ENCODE results near the gene NPDC1.

The NPDC1 gene

GRCh38 chr9:137046088-137046787, at the start of gene NPDC1:
TSS of gene NPDC1 (minus strand) at chr9:137046177. CDS start at chr9:137045989, 188 bp downstream.
- DNase-seq (ENCODE audit: low read depth in 2 of 2), result peak; percentile 68 to 83

- DNase-seq (ENCODE audit: low read depth in 2 of 2), result no peak
Observed at GRCh38 chr9:137089232-137089947, 43.4 kb upstream of the NPDC1 start.

DNA sequence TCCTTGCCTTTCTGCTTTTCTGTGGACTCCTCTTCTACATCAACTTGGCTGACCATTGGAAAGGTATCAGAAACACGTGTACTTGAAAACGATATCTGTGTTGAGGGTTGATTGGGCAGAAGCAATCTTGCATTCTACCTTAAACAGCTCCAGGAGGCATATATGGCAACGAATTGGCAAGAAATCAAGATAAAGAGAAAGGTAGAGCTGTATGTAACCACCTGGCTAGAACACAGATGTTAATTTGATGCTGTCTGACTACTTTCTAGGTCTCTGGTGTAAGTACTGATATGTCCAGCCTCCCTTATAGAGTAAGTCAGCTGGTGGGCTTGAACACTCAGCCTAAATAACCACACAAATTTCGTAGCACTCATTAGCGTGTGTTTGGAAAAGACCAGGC, 42.1 kb upstream of the NPDC1 start:
- no peak for DNase-seq (ENCODE audit: low read depth in 2 of 2)

- peak in 1 of 2 donors; percentile 4 for DNase-seq (ENCODE audit: low read depth in 2 of 2)
Observed at GRCh38 chr9:137087409-137087925, 41.5 kb upstream of the NPDC1 start.

- DNase-seq (ENCODE audit: low read depth in 2 of 2), result peak; percentile 99 to 100
Observed at GRCh38 chr9:137086531-137087408, 40.8 kb upstream of the NPDC1 start, which contains the start of gene MAN1B1. TSS of gene MAN1B1 (plus strand) at chr9:137086985. CDS start at chr9:137087000, 15 bp downstream.

DNA sequence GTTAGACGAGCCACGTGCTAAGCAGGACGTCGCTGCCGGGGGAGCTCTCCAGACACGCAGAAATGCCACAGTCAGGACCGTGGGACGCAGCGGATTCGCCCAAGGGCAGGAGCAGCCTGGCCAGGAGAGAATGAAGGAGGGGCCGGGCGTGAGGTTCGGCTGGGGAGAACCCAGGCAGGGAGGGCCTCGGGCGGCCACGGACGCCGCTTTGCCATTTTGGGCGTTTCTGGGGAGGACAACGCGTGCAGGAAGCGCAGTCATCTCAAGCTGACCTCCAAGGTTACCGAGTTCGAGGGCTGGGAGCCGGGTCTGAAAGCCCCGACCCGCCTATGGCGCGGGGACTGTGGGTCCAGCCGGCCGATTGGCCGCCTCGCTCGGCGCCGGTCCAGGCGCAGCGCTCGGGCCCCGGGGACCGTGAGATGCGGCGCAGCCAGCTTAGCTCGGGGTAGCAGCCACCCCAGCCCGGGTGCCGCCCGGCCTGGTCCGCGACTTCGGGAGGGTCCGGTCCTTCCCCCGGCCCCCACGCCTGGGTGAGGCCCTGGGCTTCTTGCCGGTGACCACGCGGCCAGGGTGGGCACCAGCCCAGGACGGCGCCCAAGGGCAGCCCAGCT, 40.0 kb upstream of the NPDC1 start:
- peak in 1 of 2 donors; percentile 20 for DNase-seq (ENCODE audit: low read depth in 2 of 2)

- no peak for DNase-seq (ENCODE audit: low read depth in 2 of 2)
Observed at GRCh38 chr9:137084526-137084925, 38.5 kb upstream of the NPDC1 start.

GRCh38 chr9:137083394-137084004, 37.5 kb upstream of the NPDC1 start:
- DNase-seq (ENCODE audit: low read depth in 2 of 2), result peak in 1 of 2 donors; percentile 23

DNA sequence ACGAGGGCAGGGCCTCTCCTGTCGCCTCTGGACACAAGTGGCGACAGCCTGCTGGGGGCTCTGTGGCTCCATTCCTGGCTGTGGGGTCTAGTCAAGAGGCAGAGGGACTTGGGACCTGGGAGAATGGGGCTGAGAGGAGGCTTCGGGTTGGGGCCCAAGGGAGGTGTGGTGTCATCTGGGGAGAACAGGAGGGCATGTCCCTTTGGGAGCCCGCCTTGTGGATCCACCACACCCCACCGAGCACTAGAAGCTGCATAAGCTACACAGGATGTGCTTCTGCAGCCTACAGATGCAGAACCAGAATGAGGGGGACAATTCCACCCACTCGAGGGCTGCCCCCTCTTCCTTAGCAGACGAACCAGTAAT, 36.9 kb upstream of the NPDC1 start:
- no peak for DNase-seq (ENCODE audit: low read depth in 2 of 2)

- DNase-seq (ENCODE audit: low read depth in 2 of 2), result no peak
Observed at GRCh38 chr9:137082222-137082924, 36.4 kb upstream of the NPDC1 start.

DNA sequence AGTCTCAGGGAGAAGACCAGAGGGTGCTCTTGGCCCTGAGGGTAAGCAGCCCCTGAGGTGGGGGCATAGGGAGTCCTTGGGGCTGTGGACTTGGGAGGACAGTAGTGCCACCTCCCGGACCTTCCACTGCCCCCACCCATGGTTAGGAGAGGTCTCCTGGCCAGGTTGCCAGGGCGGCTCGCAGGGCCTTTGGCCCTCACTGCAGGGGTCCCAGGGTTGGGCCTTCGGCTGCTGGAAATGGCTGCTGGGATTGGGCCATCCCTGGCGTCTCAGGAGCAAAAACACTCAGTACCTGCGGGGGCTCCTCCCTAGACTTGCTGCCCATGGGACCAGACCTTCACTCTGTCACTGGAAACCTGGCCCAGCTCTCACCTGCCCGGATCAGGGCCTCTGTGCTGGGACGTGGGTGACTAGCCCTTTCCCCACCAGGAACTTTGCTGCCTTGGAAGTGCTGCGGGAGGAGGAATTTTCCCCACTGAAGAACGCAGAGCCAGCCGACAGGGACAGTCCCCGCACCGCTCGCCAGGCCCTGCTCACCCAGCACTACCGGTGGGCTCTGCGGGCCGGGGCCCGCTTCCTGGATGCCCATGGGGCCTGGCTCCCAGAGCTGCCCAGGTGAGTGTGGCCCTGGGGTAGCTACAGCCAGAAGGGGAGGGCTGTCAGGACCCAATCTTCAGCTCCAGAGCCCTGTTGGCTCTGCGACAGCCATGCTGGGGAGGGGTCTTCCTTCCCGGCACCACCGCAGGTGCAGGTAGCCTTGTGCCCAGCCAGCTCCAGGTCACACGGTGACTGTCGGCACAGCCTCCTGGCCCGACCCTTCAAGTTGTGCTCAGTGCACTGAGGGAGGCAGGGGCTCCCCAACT, 34.5 kb upstream of the NPDC1 start:
- DNase-seq (ENCODE audit: low read depth in 2 of 2), result no peak

DNA sequence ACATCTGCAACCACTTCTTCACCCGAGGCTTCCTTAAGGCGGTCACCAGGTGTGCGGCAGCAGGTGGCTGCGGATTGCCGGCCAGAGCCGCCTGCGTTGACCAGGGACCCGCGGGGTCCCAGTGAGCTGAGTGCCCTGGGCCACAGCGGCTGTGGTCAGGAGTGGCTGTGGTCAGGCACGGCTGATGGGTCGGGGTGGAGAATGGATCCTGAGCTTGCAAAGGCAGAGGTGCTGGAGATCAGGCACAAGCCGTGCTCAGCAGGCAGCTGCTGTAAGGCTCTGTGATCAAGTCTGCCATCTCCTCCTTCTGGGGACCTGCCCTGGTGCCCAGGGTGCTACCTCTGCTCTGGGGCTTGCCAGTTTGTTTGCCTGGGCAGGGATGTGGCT, 33.4 kb upstream of the NPDC1 start:
- DNase-seq (ENCODE audit: low read depth in 2 of 2), result no peak

- DNase-seq (ENCODE audit: low read depth in 2 of 2), result no peak
Observed at GRCh38 chr9:137078701-137079400, 32.9 kb upstream of the NPDC1 start.

DNA sequence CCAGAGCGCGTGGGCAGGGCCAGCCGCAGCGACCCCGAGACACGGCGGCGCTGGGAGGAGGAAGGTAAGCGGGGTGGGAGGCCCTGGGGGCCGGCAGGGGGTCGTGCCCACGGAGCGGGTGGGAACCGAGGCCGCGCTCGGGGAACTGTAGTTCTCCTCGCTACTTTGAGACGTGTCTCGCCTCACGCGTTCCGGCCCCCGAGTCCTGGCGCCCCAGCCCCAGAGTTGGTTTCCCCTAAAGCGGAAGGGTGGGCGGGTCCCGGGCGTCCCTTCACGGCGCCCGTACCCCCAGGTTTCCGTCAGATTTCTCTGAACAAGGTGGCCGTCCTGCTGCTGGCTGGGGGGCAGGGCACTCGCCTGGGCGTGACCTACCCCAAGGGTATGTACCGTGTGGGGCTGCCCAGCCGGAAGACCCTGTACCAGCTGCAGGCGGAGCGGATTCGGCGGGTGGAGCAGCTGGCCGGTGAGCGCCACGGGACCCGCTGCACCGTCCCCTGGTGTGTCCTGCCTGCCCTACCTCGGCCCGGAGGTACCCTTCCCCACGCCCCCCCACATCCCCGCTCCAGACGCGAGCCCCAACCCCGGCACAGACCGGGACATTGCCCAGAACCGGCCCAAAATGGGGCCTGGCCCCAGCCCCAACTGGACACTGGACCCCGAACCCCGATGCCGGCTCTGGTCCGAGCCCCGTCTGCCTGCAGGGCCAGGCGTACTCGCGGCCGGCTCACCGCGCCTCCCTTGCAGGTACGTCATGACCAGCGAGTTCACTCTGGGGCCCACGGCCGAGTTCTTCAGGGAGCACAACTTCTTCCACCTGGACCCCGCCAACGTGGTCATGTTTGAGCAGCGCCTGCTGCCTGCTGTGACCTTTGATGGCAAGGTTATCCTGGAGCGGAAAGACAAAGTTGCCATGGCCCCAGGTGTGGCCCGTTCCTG, 32.0 kb upstream of the NPDC1 start:
- DNase-seq (ENCODE audit: low read depth in 2 of 2), result peak in 1 of 2 donors; percentile 14

- peak in 1 of 2 donors; percentile 39 for DNase-seq (ENCODE audit: low read depth in 2 of 2)
Observed at GRCh38 chr9:137077010-137077747, 31.2 kb upstream of the NPDC1 start, which contains the start of gene UAP1L1. TSS of gene UAP1L1 (plus strand) at chr9:137077517. CDS start at chr9:137077533, 16 bp downstream.

- no peak for DNase-seq (ENCODE audit: low read depth in 2 of 2)
Observed at GRCh38 chr9:137076636-137077009, 30.6 kb upstream of the NPDC1 start.

DNA sequence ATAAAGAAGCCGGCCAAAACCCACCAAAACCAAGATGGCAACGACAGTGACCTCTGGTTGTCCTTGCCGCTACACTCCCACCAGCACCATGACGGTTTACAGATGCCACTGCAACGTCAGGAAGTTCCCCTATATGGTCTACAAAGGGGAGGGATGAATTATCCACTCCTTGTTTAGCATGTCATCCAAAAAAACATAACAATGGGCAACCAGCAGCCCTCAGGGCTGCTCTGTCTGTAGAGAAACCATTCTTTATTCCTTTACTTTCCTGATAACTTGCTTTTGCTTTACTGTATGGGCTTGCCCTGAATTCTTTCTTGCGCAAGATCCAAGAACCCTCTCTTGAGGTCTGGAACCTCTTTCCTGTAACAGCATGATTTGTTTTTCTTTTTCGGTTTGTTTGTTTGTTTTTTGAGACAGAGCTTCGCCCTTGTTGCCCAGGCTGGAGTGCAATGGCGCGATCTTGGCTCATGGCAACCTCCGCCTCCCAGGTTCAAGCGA, 29.3 kb upstream of the NPDC1 start:
- no peak for DNase-seq (ENCODE audit: low read depth in 2 of 2)
